Measurements from ENCODE around the gene GMFB.

Gene GMFB

GRCh38 chr14:54425537-54426274, 63.1 kb downstream of the GMFB start:
- 86% methylated on average over 3 of the region's 3 CpGs for WGBS
- H3K27me3 ChIP-seq (ENCODE audit: insufficient read depth, low read length), result no peaks in the 10 kb centered on the region
- peaks cover 69% of the 10 kb centered on the region for H3K36me3 ChIP-seq (ENCODE audit: insufficient read depth, low read length)
- H3K9me3 ChIP-seq (ENCODE audit: insufficient read depth, low read depth, low read length), result no peaks in the 10 kb centered on the region
- H3K9ac ChIP-seq (ENCODE audit: low read depth, low read length), result no peak overlapping the region
- no peak overlapping the region for H3K4me3 ChIP-seq (ENCODE audit: low read length)
- H3K27ac ChIP-seq (ENCODE audit: low read depth, low read length), result no peak overlapping the region
- 0 out of 2 replicates have a peak, but pooled peaks cover 2% of the 10 kb centered on the region for H3K4me1 ChIP-seq (ENCODE audit: insufficient read depth, low read length)

- 100% methylated on average over 1 of the region's 2 CpGs for WGBS
- Histone ChIP-seq H3K27me3 (ENCODE audit: insufficient read depth, low read length) (no peaks in the 10 kb centered on the region), H3K9me3 (ENCODE audit: insufficient read depth, low read depth, low read length) (no peaks in the 10 kb centered on the region), H3K4me1 (ENCODE audit: insufficient read depth, low read length) (0 out of 2 replicates have a peak, but pooled peaks cover 3% of the 10 kb centered on the region), H3K4me3 (ENCODE audit: low read length) (no peak overlapping the region), H3K27ac (ENCODE audit: low read depth, low read length) (no peak overlapping the region), H3K9ac (ENCODE audit: low read depth, low read length) (no peak overlapping the region), H3K36me3 (ENCODE audit: insufficient read depth, low read length) (peaks cover 64% of the 10 kb centered on the region)
Observed at GRCh38 chr14:54425068-54425467, 63.7 kb downstream of the GMFB start.
